IMR-90 (cell line): Measurements from ENCODE around the gene KIF1B. TPM values are rescaled to one million over a fixed set of nuclear protein-coding genes. Genes with fewer than 3 reads are reported as not detected.

Experiments used
- ATAC-seq: fragments of 200-7000 bp; cut with Tn5 transposase; 2 replicates; pipeline ENCODE4 v1.9.1; 2020; ENCODE audit warnings: low read depth, mild to moderate bottlenecking, moderate library complexity
- BruUV-seq: library from RNA; stranded (reverse); fragments of 400-500 nt; replicated peaks from 2 replicates; lab custom pipeline; 2021; lab: Mats Ljungman, UMichigan
- CTCF ChIA-PET: fragments of 300-600 bp; formaldehyde crosslinking; extraction: SDS; loops from one replicate; lab custom pipeline; 2021; ENCODE audit warnings: antibody characterized with exemption; lab: Yijun Ruan, JAX
- POLR2A ChIA-PET: fragments of 300-600 bp; sonication (Branson Sonifier 250); formaldehyde crosslinking; loops from one replicate; lab custom pipeline; 2022; ENCODE audit warnings: antibody characterized with exemption; ENCODE audit not compliant: unreplicated experiment; lab: Charles Lee
- DNase-seq: peaks from one replicate; pipeline ENCODE4 v3.0.0; 2013
- H2AFZ ChIP-seq: replicated peaks from 2 replicates; pipeline ENCODE3; 2013; ENCODE audit warnings: low read length, mild to moderate bottlenecking; ENCODE audit not compliant: poor library complexity
- H2AK5ac ChIP-seq: 2 replicates; pipeline ENCODE4 v1.6.1; 2013; ENCODE audit warnings: low read depth, low read length, inconsistent platforms
- H2AK9ac ChIP-seq: replicated peaks from 2 replicates; pipeline ENCODE3; 2013; ENCODE audit warnings: mild to moderate bottlenecking, low read depth, low read length, moderate library complexity; ENCODE audit not compliant: poor library complexity
- H2BK120ac ChIP-seq: 2 replicates; pipeline ENCODE4 v1.6.1; 2013; ENCODE audit warnings: low read depth, low read length, inconsistent platforms
- H2BK15ac ChIP-seq: 3 replicates; pipeline ENCODE4 v1.6.1; 2013; ENCODE audit warnings: low read depth, low read length, inconsistent platforms
- H2BK20ac ChIP-seq: 2 replicates; pipeline ENCODE4 v1.6.1; 2013; ENCODE audit warnings: low read depth, mild to moderate bottlenecking, inconsistent platforms, low read length, moderate library complexity
- H2BK5ac ChIP-seq: 2 replicates; pipeline ENCODE4 v1.6.1; 2013; ENCODE audit warnings: mild to moderate bottlenecking, low read depth, low read length, inconsistent platforms; ENCODE audit not compliant: poor library complexity, severe bottlenecking
- H3K14ac ChIP-seq: replicated peaks from 2 replicates; pipeline ENCODE4 v1.6.1; 2013; ENCODE audit warnings: low read depth, low read length, inconsistent platforms
- H3K18ac ChIP-seq: 2 replicates; pipeline ENCODE4 v1.6.1; 2013; ENCODE audit warnings: low read depth, low read length, control low read depth
- H3K23ac ChIP-seq: 2 replicates; pipeline ENCODE4 v1.6.1; 2013; ENCODE audit warnings: low read depth, low read length, inconsistent platforms
- H3K27ac ChIP-seq: 2 replicates; pipeline ENCODE4 v1.5.1; 2013; ENCODE audit warnings: mild to moderate bottlenecking, control low read depth, low read length; ENCODE audit not compliant: insufficient read depth
- H3K27me3 ChIP-seq: 2 replicates; pipeline ENCODE4 v1.6.1; 2013; ENCODE audit warnings: low read length; ENCODE audit not compliant: control insufficient read depth, insufficient read depth
- H3K36me3 ChIP-seq: 2 replicates; pipeline ENCODE4 v1.6.1; 2013; ENCODE audit warnings: low read length, mixed read lengths; ENCODE audit not compliant: control insufficient read depth, insufficient read depth
- H3K4ac ChIP-seq: 2 replicates; pipeline ENCODE4 v1.6.1; 2013; ENCODE audit warnings: low read depth, low read length, inconsistent platforms
- H3K4me1 ChIP-seq: 2 replicates; pipeline ENCODE4 v1.6.1; 2013; ENCODE audit warnings: low read length, mixed read lengths; ENCODE audit not compliant: control insufficient read depth, insufficient read depth
- H3K4me2 ChIP-seq: 2 replicates; pipeline ENCODE4 v1.6.1; 2013; ENCODE audit warnings: low read depth, mild to moderate bottlenecking, control low read depth, low read length, moderate library complexity
- H3K4me3 ChIP-seq: 2 replicates; pipeline ENCODE4 v1.5.1; 2013; ENCODE audit warnings: low read depth, mild to moderate bottlenecking, control low read depth, low read length, moderate library complexity; ENCODE audit not compliant: insufficient read depth
- H3K56ac ChIP-seq: 2 replicates; pipeline ENCODE4 v1.6.1; 2013; ENCODE audit warnings: low read length, inconsistent platforms; ENCODE audit not compliant: insufficient read depth; ENCODE audit errors: extremely low read depth
- H3K79me1 ChIP-seq, 2 experiments: 2 replicates each; pipeline ENCODE4 v1.6.1; 2013; ENCODE audit warnings: low read length in 2 of 2, inconsistent platforms in 1 of 2, low read depth in 1 of 2
- H3K9ac ChIP-seq: 2 replicates; pipeline ENCODE4 v1.6.1; 2013; ENCODE audit warnings: low read depth, low read length, control low read depth
- H3K9me1 ChIP-seq: 2 replicates; pipeline ENCODE4 v1.6.1; 2013; ENCODE audit warnings: low read length, inconsistent platforms; ENCODE audit not compliant: insufficient read depth
- H3K9me3 ChIP-seq: 2 replicates; pipeline ENCODE4 v1.6.1; 2013; ENCODE audit warnings: low read length; ENCODE audit not compliant: control insufficient read depth, insufficient read depth
- H4K20me1 ChIP-seq: 2 replicates; pipeline ENCODE4 v1.6.1; 2013; ENCODE audit warnings: low read length, inconsistent platforms; ENCODE audit not compliant: insufficient read depth
- H4K5ac ChIP-seq: 2 replicates; pipeline ENCODE4 v1.6.1; 2013; ENCODE audit warnings: mild to moderate bottlenecking, low read depth, low read length, control low read depth
- H4K8ac ChIP-seq, 2 experiments: 2 replicates each; pipeline ENCODE4 v1.6.1; 2013; ENCODE audit warnings: low read depth in 2 of 2, low read length in 2 of 2, control low read depth in 1 of 2, inconsistent platforms in 1 of 2
- H4K91ac ChIP-seq: 2 replicates; pipeline ENCODE4 v1.6.1; 2013; ENCODE audit warnings: low read depth, low read length, inconsistent platforms; ENCODE audit not compliant: insufficient read depth
- BHLHE40 ChIP-seq: fragments of 150-350 bp; IDR thresholded peaks from 2 replicates; pipeline ENCODE4 v1.6.1; 2016; ENCODE audit warnings: mild to moderate bottlenecking, low read depth, low read length
- CEBPB ChIP-seq: IDR thresholded peaks from 2 replicates; pipeline ENCODE4 v1.6.1; 2012; ENCODE audit warnings: low read depth, low read length, improper control_type of control experiment
- CHD1 ChIP-seq: IDR thresholded peaks from 2 replicates; pipeline ENCODE4 v1.6.1; 2012; ENCODE audit warnings: low read depth, low read length, improper control_type of control experiment
- CTCF ChIP-seq: conservative IDR thresholded peaks from 2 replicates; pipeline ENCODE4 v1.5.1; 2012; ENCODE audit warnings: mild to moderate bottlenecking, low read depth, low read length, improper control_type of control experiment
- FOS ChIP-seq: fragments of 150-350 bp; IDR thresholded peaks from 2 replicates; pipeline ENCODE4 v1.6.1; 2016; ENCODE audit warnings: low read depth, low read length
- MAFK ChIP-seq: IDR thresholded peaks from 2 replicates; pipeline ENCODE4 v1.6.1; 2012; ENCODE audit warnings: low read depth, low read length, improper control_type of control experiment
- MAZ ChIP-seq: IDR thresholded peaks from 2 replicates; pipeline ENCODE4 v1.6.1; 2012; ENCODE audit warnings: low read depth, mild to moderate bottlenecking, low read length, improper control_type of control experiment, moderate library complexity, borderline replicate concordance
- MXI1 ChIP-seq: IDR thresholded peaks from 2 replicates; pipeline ENCODE4 v1.6.1; 2012; ENCODE audit warnings: low read depth, mild to moderate bottlenecking, low read length, moderate library complexity, borderline replicate concordance
- NFE2L2 ChIP-seq: fragments of 150-350 bp; IDR thresholded peaks from 2 replicates; pipeline ENCODE4 v1.6.1; 2016; ENCODE audit warnings: low read depth, mild to moderate bottlenecking, low read length
- POLR2A ChIP-seq: IDR thresholded peaks from 2 replicates; pipeline ENCODE4 v1.6.1; 2012; ENCODE audit warnings: mild to moderate bottlenecking, low read depth, low read length
- RAD21 ChIP-seq: IDR thresholded peaks from 2 replicates; pipeline ENCODE4 v1.6.1; 2012; ENCODE audit warnings: low read length, improper control_type of control experiment
- RCOR1 ChIP-seq: IDR thresholded peaks from 2 replicates; pipeline ENCODE4 v1.6.1; 2012; ENCODE audit warnings: mild to moderate bottlenecking, low read length, improper control_type of control experiment; ENCODE audit not compliant: insufficient replicate concordance
- RFX5 ChIP-seq: IDR thresholded peaks from 2 replicates; pipeline ENCODE4 v1.8.0; 2012; ENCODE audit warnings: low read depth, mild to moderate bottlenecking, low read length, moderate library complexity
- SMC3 ChIP-seq: fragments of 150-350 bp; IDR thresholded peaks from 2 replicates; pipeline ENCODE4 v1.6.1; 2016; ENCODE audit warnings: low read depth, mild to moderate bottlenecking, antibody characterized with exemption, low read length, moderate library complexity
- USF2 ChIP-seq: fragments of 150-350 bp; IDR thresholded peaks from 2 replicates; pipeline ENCODE4 v1.6.1; 2017; ENCODE audit warnings: mild to moderate bottlenecking, antibody characterized with exemption, low read length, low read depth
- WGBS, 2 experiments: methylation state at CpG; one replicate each; pipeline versions ENCODE4 v1.1.5 to v1.1.7; 2013; ENCODE audit warnings: missing lambda C conversion rate in 2 of 2; ENCODE audit not compliant: insufficient read length in 1 of 2; ENCODE audit errors: extremely low coverage in 2 of 2; 5-methylcytosine and 5-hydroxymethylcytosine counted together
- dilution Hi-C: fragments of 300-500 bp; cut with HindIII; formaldehyde crosslinking; loops from one replicate; pipeline ENCODE4 v1.14.3; 2018; ENCODE audit warnings: low sequenced_read_pairs; ENCODE audit not compliant: unreplicated experiment
- in situ Hi-C: fragments of 300-500 bp; cut with MboI; formaldehyde crosslinking; loops from 3 replicates; pipeline ENCODE4 v1.14.3; 2019; ENCODE audit warnings: low sequenced_read_pairs, inconsistent platforms, mixed read lengths
- intact Hi-C: fragments of 100-400 bp; cut with micrococcal nuclease; formaldehyde crosslinking; loops from 2 replicates; pipeline ENCODE4 v1.10.0; 2022
- polyA plus RNA-seq, 3 experiments: library from polyadenylated mRNA; depleted of rRNA; stranded (reverse); fragments of >200 nt; gene quantifications; 2 replicates each; pipeline ENCODE4 v1.2.3, GENCODE V29; 2012; ENCODE audit warnings: low replicate concordance in 1 of 3
- total RNA-seq: library from RNA; depleted of rRNA; stranded (reverse); fragments of >200 nt; gene quantifications from 2 replicates; pipeline ENCODE4 v1.2.3, GENCODE V29; 2012
- TF ChIP-seq, protein P1 (sequence below): fragments of 150-350 bp; IDR thresholded peaks from 2 replicates; pipeline ENCODE4 v1.6.1; 2016; ENCODE audit warnings: low read depth, mild to moderate bottlenecking, low read length, moderate library complexity, borderline replicate concordance

Gene KIF1B
- total and polyA plus RNA-seq, 2 of the 4 experiments (the other 2 are of a cell fraction): 13.0 to 21.1 TPM

- intact Hi-C loops (no loop called here), dilution Hi-C loops (no loop called here), in situ Hi-C loops (no loop called here)
- TF ChIP-seq MXI1 (no peak), CTCF (no peak), RCOR1 (no peak), SMC3 (no peak), USF2 (no peak), POLR2A (no peak), MAFK (no peak), FOS (no peak), RAD21 (no peak), MAZ (no peak), NFE2L2 (no peak), CHD1 (no peak), CEBPB (no peak), RFX5 (no peak), BHLHE40 (no peak)
- TF ChIP-seq, protein P1, sequence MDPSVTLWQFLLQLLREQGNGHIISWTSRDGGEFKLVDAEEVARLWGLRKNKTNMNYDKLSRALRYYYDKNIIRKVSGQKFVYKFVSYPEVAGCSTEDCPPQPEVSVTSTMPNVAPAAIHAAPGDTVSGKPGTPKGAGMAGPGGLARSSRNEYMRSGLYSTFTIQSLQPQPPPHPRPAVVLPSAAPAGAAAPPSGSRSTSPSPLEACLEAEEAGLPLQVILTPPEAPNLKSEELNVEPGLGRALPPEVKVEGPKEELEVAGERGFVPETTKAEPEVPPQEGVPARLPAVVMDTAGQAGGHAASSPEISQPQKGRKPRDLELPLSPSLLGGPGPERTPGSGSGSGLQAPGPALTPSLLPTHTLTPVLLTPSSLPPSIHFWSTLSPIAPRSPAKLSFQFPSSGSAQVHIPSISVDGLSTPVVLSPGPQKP: no peak
- ChIA-PET CTCF (interaction anchor here (0.6 kb wide), 1 partner anchor 10 kb away, joined by 3 read pairs; no protein-coding TSS in a partner anchor), POLR2A (no interaction called here)
- no peak overlapping the region for H2BK120ac ChIP-seq
- H4K20me1 ChIP-seq: peaks cover 24% of the 10 kb centered on the region
- no CpG with 5 or more reads among the region's 4 CpGs for WGBS, 2 experiments
- no peak overlapping the region for H3K56ac ChIP-seq
- H3K27ac ChIP-seq: no peak overlapping the region
- no peak overlapping the region for H3K23ac ChIP-seq
- DNase-seq: no peak
- peaks cover 9% of the 10 kb centered on the region for H3K9me1 ChIP-seq
- H2BK15ac ChIP-seq: no peak overlapping the region
- H3K4me2 ChIP-seq: no peak overlapping the region
- H3K9me3 ChIP-seq: no peaks in the 10 kb centered on the region
- H3K4me1 ChIP-seq: peaks cover 3% of the 10 kb centered on the region; the same call in 1 of the 2 replicates
- no peak overlapping the region for H2AFZ ChIP-seq
- no peak overlapping the region for H2BK5ac ChIP-seq
- H4K8ac ChIP-seq: no peak overlapping the region
- no peak overlapping the region for H3K14ac ChIP-seq
- peaks cover 14% of the 10 kb centered on the region for H3K36me3 ChIP-seq
- no peak overlapping the region for H2BK20ac ChIP-seq
- no peak overlapping the region for H3K4ac ChIP-seq
- no peak overlapping the region for H2AK9ac ChIP-seq
- no peak overlapping the region for H4K5ac ChIP-seq
- ATAC-seq: no peak
- no peak overlapping the region for H3K18ac ChIP-seq
- no peak overlapping the region for H2AK5ac ChIP-seq
- peaks cover 25 to 41% of the 10 kb centered on the region in 2 experiments for H3K79me1 ChIP-seq
- no peak overlapping the region for H3K9ac ChIP-seq
- H3K27me3 ChIP-seq: no peaks in the 10 kb centered on the region
- H4K91ac ChIP-seq: no peak overlapping the region
- BruUV-seq: no TSS peak
- H3K4me3 ChIP-seq: no peak overlapping the region
Measured at GRCh38 chr1:10257851-10258250, 47.5 kb downstream of the KIF1B start.
